Keratinocyte (primary cell): Measurements from ENCODE around the gene UNC79. TPM values are rescaled to one million over a fixed set of nuclear protein-coding genes. Genes with fewer than 3 reads are reported as not detected.

Source experiments
- DNase-seq: peaks from one replicate; pipeline ENCODE4 v3.0.0-alpha.2; 2011; ENCODE audit warnings: low read depth, missing footprints, low spot score
- FAIRE-seq: peaks from 2 replicates; lab custom pipeline; 2011; peaks lifted over from hg19 to GRCh38; lab: Jason Lieb, UNC
- H2AFZ ChIP-seq: 2 replicates; pipeline ENCODE4 v1.6.0; 2012; ENCODE audit warnings: low read length, control low read depth, inconsistent platforms; ENCODE audit not compliant: control insufficient read depth
- H3K27ac ChIP-seq: 2 replicates; pipeline ENCODE4 v1.5.1; 2011; ENCODE audit warnings: low read length; ENCODE audit not compliant: control insufficient read depth, insufficient read depth
- H3K27me3 ChIP-seq: 3 replicates; pipeline ENCODE4 v1.6.0; 2011; ENCODE audit warnings: low read length; ENCODE audit not compliant: control insufficient read depth, insufficient read depth; ENCODE audit errors: extremely low read depth
- H3K36me3 ChIP-seq, 2 experiments: 2 replicates in 1 of 2; 3 replicates in 1 of 2; pipeline ENCODE4 v1.5.1; 2011; ENCODE audit warnings: low read length in 2 of 2, mild to moderate bottlenecking in 1 of 2; ENCODE audit not compliant: control insufficient read depth in 2 of 2, insufficient read depth in 2 of 2; ENCODE audit errors: extremely low read depth in 1 of 2
- H3K4me1 ChIP-seq: 3 replicates; pipeline ENCODE4 v1.5.1; 2011; ENCODE audit warnings: low read length; ENCODE audit not compliant: control insufficient read depth, insufficient read depth; ENCODE audit errors: extremely low read depth
- H3K4me2 ChIP-seq: 3 replicates; pipeline ENCODE4 v1.6.0; 2011; ENCODE audit warnings: low read depth, low read length; ENCODE audit not compliant: control insufficient read depth, insufficient read depth; ENCODE audit errors: extremely low read depth
- H3K4me3 ChIP-seq, 3 experiments: fragments of 200-600 bp in 1 of 3; sonication (generic) in 1 of 3; 2 replicates in 2 of 3; 3 replicates in 1 of 3; pipeline ENCODE4 v1.5.1; 2011 to 2016; ENCODE audit warnings: low read length in 3 of 3, mild to moderate bottlenecking in 3 of 3, control low read depth in 2 of 3, inconsistent platforms in 1 of 3, low read depth in 1 of 3, mixed read lengths in 1 of 3, mixed run types in 1 of 3, moderate library complexity in 1 of 3; ENCODE audit not compliant: control insufficient read depth in 2 of 3, insufficient read depth in 2 of 3; ENCODE audit errors: extremely low read depth in 1 of 3
- H3K79me2 ChIP-seq: 2 replicates; pipeline ENCODE4 v1.6.0; 2012; ENCODE audit warnings: low read length; ENCODE audit not compliant: control insufficient read depth, insufficient read depth
- H3K9ac ChIP-seq: 3 replicates; pipeline ENCODE4 v1.6.0; 2011; ENCODE audit warnings: low read length; ENCODE audit not compliant: control insufficient read depth, insufficient read depth; ENCODE audit errors: extremely low read depth
- H3K9me1 ChIP-seq: 3 replicates; pipeline ENCODE4 v1.6.0; 2011; ENCODE audit warnings: low read length; ENCODE audit not compliant: control insufficient read depth, insufficient read depth; ENCODE audit errors: extremely low read depth
- H3K9me3 ChIP-seq: 2 replicates; pipeline ENCODE4 v1.5.1; 2012; ENCODE audit warnings: low read depth, low read length; ENCODE audit not compliant: control insufficient read depth
- H4K20me1 ChIP-seq: 3 replicates; pipeline ENCODE4 v1.6.0; 2011; ENCODE audit warnings: low read length; ENCODE audit not compliant: control insufficient read depth, insufficient read depth; ENCODE audit errors: extremely low read depth
- CTCF ChIP-seq, 3 experiments: IDR thresholded peaks in 1 of 3; conservative IDR thresholded peaks in 1 of 3; optimal IDR thresholded peaks in 1 of 3; 2 replicates in 2 of 3; 3 replicates in 1 of 3; pipeline versions ENCODE3 to v1.5.1; 2011; ENCODE audit warnings: low read length in 3 of 3, mild to moderate bottlenecking in 3 of 3, moderate library complexity in 2 of 3, control low read depth in 1 of 3, inconsistent platforms in 1 of 3; ENCODE audit not compliant: insufficient read depth in 2 of 3; ENCODE audit errors: extremely low read depth in 1 of 3
- EZH2 ChIP-seq: IDR thresholded peaks from one replicate; pipeline ENCODE4 v1.6.1; 2012; ENCODE audit warnings: inconsistent platforms, mild to moderate bottlenecking, low read length, moderate library complexity
- dilution Hi-C: fragments of 300-500 bp; cut with MboI; formaldehyde crosslinking; loops from one replicate; pipeline ENCODE4 v1.7.0; 2020; ENCODE audit warnings: low sequenced_read_pairs; ENCODE audit not compliant: extremely low pct_ligation_motif_present
- polyA plus RNA-seq, 5 experiments: library from polyadenylated mRNA; depleted of rRNA in 3 of 5; stranded (reverse) in 3 of 5; stranded (forward) in 1 of 5; unstranded in 1 of 5; fragments of >200 nt; gene quantifications; 1 replicate in 1 of 5; 2 replicates in 3 of 5; 3 replicates in 1 of 5; pipeline versions ENCODE4 v1.2.1 to v1.2.3, GENCODE V29; 2011 to 2012; ENCODE audit warnings: missing spikeins in 2 of 5, low read depth in 1 of 5, low replicate concordance in 1 of 5

The UNC79 gene
- polyA plus RNA-seq, 1 donor (not counting 4 experiments of a cell fraction or from before 2014, with no cell fraction given): 0.01 TPM

GRCh38 chr14:93527203-93527607, 96.5 kb downstream of the UNC79 start:
- DNase-seq: no peak
- H3K27me3 ChIP-seq: no peaks in the 10 kb centered on the region
- no peak for TF ChIP-seq EZH2
- no peak for TF ChIP-seq CTCF (optimal IDR thresholded peaks at IDR 0.05 in 1 of 3, IDR thresholded peaks at IDR 0.05 in 1 of 3, conservative IDR thresholded peaks at IDR 0.05 in 1 of 3; ENCODE audit: extremely low read depth in 1 of 3, insufficient read depth in 2 of 3, low read length in 3 of 3)

GRCh38 chr14:93528884-93529558, 98.3 kb downstream of the UNC79 start:
- H3K4me3 ChIP-seq: no peak overlapping the region
- H3K4me1 ChIP-seq: peaks cover 17% of the 10 kb centered on the region
- H3K27me3 ChIP-seq: no peaks in the 10 kb centered on the region
- no peaks in the 10 kb centered on the region for H3K36me3 ChIP-seq
- H3K27ac ChIP-seq: no peak overlapping the region
- no peak for DNase-seq
- no peak overlapping the region for H2AFZ ChIP-seq
- peak; percentile 26 for FAIRE-seq
- H3K4me2 ChIP-seq: no peak overlapping the region
- no peaks in the 10 kb centered on the region for H4K20me1 ChIP-seq
- no peaks in the 10 kb centered on the region for H3K79me2 ChIP-seq
- dilution Hi-C loops: no loop called here
- no peak for TF ChIP-seq EZH2
- no peak for TF ChIP-seq CTCF (optimal IDR thresholded peaks at IDR 0.05 in 1 of 3, IDR thresholded peaks at IDR 0.05 in 1 of 3, conservative IDR thresholded peaks at IDR 0.05 in 1 of 3; ENCODE audit: extremely low read depth in 1 of 3, insufficient read depth in 2 of 3, low read length in 3 of 3)
- H3K9me3 ChIP-seq: no peaks in the 10 kb centered on the region
- H3K9ac ChIP-seq: no peak overlapping the region
- no peaks in the 10 kb centered on the region for H3K9me1 ChIP-seq

More at GRCh38 chr14:93527203-93527607, 96.5 kb downstream of the UNC79 start:
- H3K36me3 ChIP-seq: no peaks in the 10 kb centered on the region
- H3K4me1 ChIP-seq: peaks cover 6% of the 10 kb centered on the region
- no peak overlapping the region for H3K9ac ChIP-seq
- FAIRE-seq: no peak
- no peaks in the 10 kb centered on the region for H3K9me1 ChIP-seq
- H4K20me1 ChIP-seq: no peaks in the 10 kb centered on the region
- no peak overlapping the region for H2AFZ ChIP-seq
- no peak overlapping the region for H3K27ac ChIP-seq
- dilution Hi-C loops: no loop called here
- H3K4me3 ChIP-seq: no peak overlapping the region
- H3K9me3 ChIP-seq: no peaks in the 10 kb centered on the region
- no peak overlapping the region for H3K4me2 ChIP-seq
- H3K79me2 ChIP-seq: no peaks in the 10 kb centered on the region
